ENCODE measurements around the gene SSTR5. TPM values are rescaled to one million over a fixed set of nuclear protein-coding genes. Genes with fewer than 3 reads are reported as not detected.

Gene SSTR5
- total RNA-seq, 2 donors from 2014 or later = 2.3 TPM; not detected in 1

- TF ChIP-seq CTCF (IDR thresholded peaks at IDR 0.05) = no peak
- ATAC-seq (no peak), DNase-seq (no peak)
- H3K36me3 ChIP-seq (replicated peaks in 1 of 2; ENCODE audit: insufficient read depth in 1 of 2, low read depth in 2 of 2) = no peaks in the 10 kb centered on the region
- no peak overlapping the region for H3K27ac ChIP-seq
- peaks cover 0 to 8% of the 10 kb centered on the region in 2 donors for H3K27me3 ChIP-seq
- no peaks in the 10 kb centered on the region for H3K9me3 ChIP-seq
- no peak overlapping the region for H3K4me3 ChIP-seq
- intact Hi-C loops (cut with DNase I) = loop anchor here (10.0 kb wide), 1 partner anchor 282 kb away; no protein-coding TSS in a partner anchor
- H3K4me1 ChIP-seq = no peaks in the 10 kb centered on the region
- 48 to 50% methylated on average over 1 to 18 of the region's 18 CpGs for WGBS, 2 donors
Measured at GRCh38 chr16:1097156-1097555, 24.6 kb downstream of the SSTR5 start.

GRCh38 chr16:1097800-1098199 lies 25.3 kb downstream of the SSTR5 start:
- DNase-seq (no peak), ATAC-seq (no peak)
- WGBS, 2 donors = 74% methylated on average over 21 of the region's 23 CpGs; no CpG with 5 or more reads in 1 of the 2 donors
- Histone ChIP-seq H3K36me3 (replicated peaks in 1 of 2; ENCODE audit: insufficient read depth in 1 of 2, low read depth in 2 of 2) (no peaks in the 10 kb centered on the region), H3K4me3 (no peak overlapping the region), H3K4me1 (no peaks in the 10 kb centered on the region), H3K9me3 (no peaks in the 10 kb centered on the region), H3K27me3 (peaks cover 0 to 8% of the 10 kb centered on the region in 2 donors), H3K27ac (no peak overlapping the region)
- intact Hi-C loops (cut with DNase I) = loop anchor here (10.0 kb wide), 1 partner anchor 283 kb away; no protein-coding TSS in a partner anchor
- TF ChIP-seq POLR2A (IDR thresholded peaks at IDR 0.05) = no peak
- no peak for TF ChIP-seq CTCF (IDR thresholded peaks at IDR 0.05)

- H3K4me1 ChIP-seq = peaks cover 6% of the 10 kb centered on the region
- intact Hi-C loops (cut with DNase I) = loop anchor here (10.0 kb wide), 1 partner anchor 284 kb away; no protein-coding TSS in a partner anchor
- peaks cover 0 to 13% of the 10 kb centered on the region in 2 donors for H3K27me3 ChIP-seq
- H3K27ac ChIP-seq = no peak overlapping the region
- DNase-seq = no peak
- ATAC-seq = no peak
- H3K36me3 ChIP-seq (replicated peaks in 1 of 2; ENCODE audit: insufficient read depth in 1 of 2, low read depth in 2 of 2) = no peaks in the 10 kb centered on the region
- H3K4me3 ChIP-seq = no peak overlapping the region
- 30 to 57% methylated on average over 9 to 33 of the region's 34 CpGs for WGBS, 2 donors
- TF ChIP-seq CTCF (IDR thresholded peaks at IDR 0.05) (no peak), POLR2A (IDR thresholded peaks at IDR 0.05) (no peak)
- no peaks in the 10 kb centered on the region for H3K9me3 ChIP-seq
Measured at GRCh38 chr16:1098266-1098991, 25.9 kb downstream of the SSTR5 start.

- DNase-seq (no peak), ATAC-seq (no peak)
- intact Hi-C loops (cut with DNase I) = loop anchor here (10.0 kb wide), 1 partner anchor 285 kb away; no protein-coding TSS in a partner anchor
- H3K4me3 ChIP-seq = no peak overlapping the region
- 53% methylated on average over 18 to 35 of the region's 35 CpGs for WGBS, 2 donors
- H3K36me3 ChIP-seq (replicated peaks in 1 of 2; ENCODE audit: insufficient read depth in 1 of 2, low read depth in 2 of 2) = no peaks in the 10 kb centered on the region
- peaks cover 6% of the 10 kb centered on the region for H3K4me1 ChIP-seq
- TF ChIP-seq POLR2A (IDR thresholded peaks at IDR 0.05) = no peak
- no peak for TF ChIP-seq CTCF (IDR thresholded peaks at IDR 0.05)
- peaks cover 0 to 23% of the 10 kb centered on the region in 2 donors for H3K27me3 ChIP-seq
- no peaks in the 10 kb centered on the region for H3K9me3 ChIP-seq
- no peak overlapping the region for H3K27ac ChIP-seq
Measured at GRCh38 chr16:1099189-1100083, 26.9 kb downstream of the SSTR5 start.
